ENCODE data around the gene TMEM221.

TMEM221 gene

DNA sequence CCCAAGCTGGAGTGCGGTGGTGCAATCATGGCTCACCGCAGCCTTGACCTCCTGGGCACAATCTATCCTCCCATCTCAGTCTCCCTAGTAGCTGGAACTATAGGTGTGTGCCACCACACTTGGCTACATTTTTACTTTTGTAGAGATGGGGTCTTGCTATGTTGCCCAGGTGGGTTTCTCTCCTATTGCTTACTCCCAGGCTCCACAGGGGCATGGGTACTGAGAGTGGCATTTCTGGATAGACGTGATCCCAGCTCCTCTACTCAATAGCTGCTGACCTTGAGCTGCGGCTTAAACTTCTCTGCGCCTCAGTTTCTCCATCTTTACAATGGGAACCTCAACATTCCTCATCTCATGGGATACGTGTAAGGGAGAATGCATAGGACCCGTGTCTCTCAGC, 17.1 kb downstream of the TMEM221 start:
- H3F3A ChIP-seq (ENCODE audit: insufficient read depth, low read length), result no peaks in the 10 kb centered on the region
- H4K20me1 ChIP-seq (ENCODE audit: insufficient read depth, low read length), result no peaks in the 10 kb centered on the region
- H3K4me2 ChIP-seq (ENCODE audit: low read length), result no peak overlapping the region
- no peaks in the 10 kb centered on the region for H3K9me2 ChIP-seq (ENCODE audit: low read depth, low read length)
- no peaks in the 10 kb centered on the region for H3K9me3 ChIP-seq (ENCODE audit: low read length)
- H3K9ac ChIP-seq (ENCODE audit: low read length), result no peak overlapping the region
- H3K27ac ChIP-seq (ENCODE audit: low read depth, low read length, poor library complexity, severe bottlenecking), result no peak overlapping the region
- no peaks in the 10 kb centered on the region for H3K36me3 ChIP-seq (ENCODE audit: insufficient read depth, low read length)
- H3K27me3 ChIP-seq (ENCODE audit: insufficient read depth, low read length), result peaks cover 3% of the 10 kb centered on the region; the same call in 1 of the 2 replicates
- no peak for TF ChIP-seq CTCF (IDR thresholded peaks at IDR 0.05; ENCODE audit: low read length)
- no peak for TF ChIP-seq EZH2 (IDR thresholded peaks at IDR 0.05; ENCODE audit: borderline replicate concordance, low read length)
- no peak overlapping the region for H2AFZ ChIP-seq (ENCODE audit: low read length)
- H3K4me1 ChIP-seq (ENCODE audit: insufficient read depth, low read length, severe bottlenecking), result no peaks in the 10 kb centered on the region
- H3K79me2 ChIP-seq (ENCODE audit: insufficient read depth, low read length), result no peaks in the 10 kb centered on the region
- no peak overlapping the region for H3K4me3 ChIP-seq (ENCODE audit: low read depth, low read length, poor library complexity, severe bottlenecking)

DNA sequence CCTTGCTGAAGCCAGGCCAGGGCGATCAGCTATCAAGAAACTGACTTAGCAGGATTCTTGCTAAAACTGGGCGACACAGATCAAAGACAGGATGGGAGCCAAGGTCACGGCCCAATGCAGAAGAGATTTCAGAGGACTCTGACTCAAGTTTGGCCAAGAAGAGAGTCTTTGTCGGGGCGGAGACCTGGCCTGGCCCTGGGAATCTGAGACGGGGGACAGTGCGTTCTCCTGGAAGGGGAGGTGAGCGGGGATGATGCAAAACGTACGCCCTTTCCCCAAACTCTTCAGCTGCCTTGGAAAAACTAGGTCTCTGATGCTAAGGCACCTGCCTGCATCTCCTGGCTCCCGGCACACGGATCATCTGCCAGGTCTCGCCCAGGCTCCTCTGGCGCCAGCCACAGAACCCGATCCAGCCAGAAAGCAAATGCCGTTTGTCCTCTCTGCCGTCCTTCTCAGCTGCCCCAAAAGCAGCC, 18.8 kb downstream of the TMEM221 start:
- no peak overlapping the region for H3K27ac ChIP-seq (ENCODE audit: low read depth, low read length, poor library complexity, severe bottlenecking)
- no peaks in the 10 kb centered on the region for H3K9me3 ChIP-seq (ENCODE audit: low read length)
- TF ChIP-seq CTCF (IDR thresholded peaks at IDR 0.05; ENCODE audit: low read length) (no peak), EZH2 (IDR thresholded peaks at IDR 0.05; ENCODE audit: borderline replicate concordance, low read length) (no peak)
- H3K27me3 ChIP-seq (ENCODE audit: insufficient read depth, low read length), result no peaks in the 10 kb centered on the region; the same call in 1 of the 2 replicates
- H3K9me2 ChIP-seq (ENCODE audit: low read depth, low read length), result no peaks in the 10 kb centered on the region
- H3K36me3 ChIP-seq (ENCODE audit: insufficient read depth, low read length), result no peaks in the 10 kb centered on the region
- H4K20me1 ChIP-seq (ENCODE audit: insufficient read depth, low read length), result no peaks in the 10 kb centered on the region
- H3K4me2 ChIP-seq (ENCODE audit: low read length), result no peak overlapping the region
- no peak overlapping the region for H2AFZ ChIP-seq (ENCODE audit: low read length)
- H3F3A ChIP-seq (ENCODE audit: insufficient read depth, low read length), result no peaks in the 10 kb centered on the region
- H3K79me2 ChIP-seq (ENCODE audit: insufficient read depth, low read length), result no peaks in the 10 kb centered on the region
- H3K4me1 ChIP-seq (ENCODE audit: insufficient read depth, low read length, severe bottlenecking), result peaks cover 10% of the 10 kb centered on the region
- H3K9ac ChIP-seq (ENCODE audit: low read length), result no peak overlapping the region
- no peak overlapping the region for H3K4me3 ChIP-seq (ENCODE audit: low read depth, low read length, poor library complexity, severe bottlenecking)

- peak overlapping the region; percentile 39; the same call in 1 of the 2 replicates for H3K4me2 ChIP-seq (ENCODE audit: low read length)
- TF ChIP-seq EZH2 (IDR thresholded peaks at IDR 0.05; ENCODE audit: borderline replicate concordance, low read length), result no peak
- TF ChIP-seq CTCF (IDR thresholded peaks at IDR 0.05; ENCODE audit: low read length), result peak; percentile 66
- no peaks in the 10 kb centered on the region for H3K9me3 ChIP-seq (ENCODE audit: low read length)
- no peaks in the 10 kb centered on the region for H3K79me2 ChIP-seq (ENCODE audit: insufficient read depth, low read length)
- no peaks in the 10 kb centered on the region for H4K20me1 ChIP-seq (ENCODE audit: insufficient read depth, low read length)
- no peak overlapping the region for H3K9ac ChIP-seq (ENCODE audit: low read length)
- H3K27ac ChIP-seq (ENCODE audit: low read depth, low read length, poor library complexity, severe bottlenecking), result no peak overlapping the region
- no peaks in the 10 kb centered on the region for H3F3A ChIP-seq (ENCODE audit: insufficient read depth, low read length)
- no peaks in the 10 kb centered on the region for H3K36me3 ChIP-seq (ENCODE audit: insufficient read depth, low read length)
- no peak overlapping the region for H2AFZ ChIP-seq (ENCODE audit: low read length)
- no peaks in the 10 kb centered on the region for H3K9me2 ChIP-seq (ENCODE audit: low read depth, low read length)
- H3K4me1 ChIP-seq (ENCODE audit: insufficient read depth, low read length, severe bottlenecking), result peaks cover 26% of the 10 kb centered on the region
- peak overlapping the region; percentile 18 for H3K4me3 ChIP-seq (ENCODE audit: low read depth, low read length, poor library complexity, severe bottlenecking)
- H3K27me3 ChIP-seq (ENCODE audit: insufficient read depth, low read length), result no peaks in the 10 kb centered on the region; the same call in 1 of the 2 replicates
Observed at GRCh38 chr19:17424743-17425365, 23.6 kb downstream of the TMEM221 start.

Data from OCI-LY1 (cell line).